GM12864 (cell line): ENCODE measurements around the gene LMO2.

ENCODE experiments used
- DNase-seq: peaks from one replicate; pipeline ENCODE4 v3.0.0-alpha.2; 2011; ENCODE audit warnings: low read depth
- H3K4me3 ChIP-seq: 2 replicates; pipeline ENCODE4 v1.5.1; 2011; ENCODE audit warnings: mild to moderate bottlenecking, low read depth, low read length, control low read depth
- CTCF ChIP-seq: IDR thresholded peaks from 2 replicates; pipeline ENCODE4 v1.5.1; 2011; ENCODE audit warnings: low read depth, mild to moderate bottlenecking, moderate library complexity, low read length, control low read depth, inconsistent platforms; ENCODE audit errors: missing control alignments

Gene LMO2

GRCh38 chr11:33881651-33882503, 10.0 kb downstream of the LMO2 start:
- no peak for DNase-seq
- TF ChIP-seq CTCF, result no peak
- H3K4me3 ChIP-seq, result no peak overlapping the region

- DNase-seq, result no peak
- no peak for TF ChIP-seq CTCF
- H3K4me3 ChIP-seq, result no peak overlapping the region
These were observed 10.9 kb downstream of the LMO2 start for GRCh38 chr11:33880979-33881378.

- no peak for DNase-seq
- TF ChIP-seq CTCF, result no peak
These were observed 12.5 kb downstream of the LMO2 start for GRCh38 chr11:33879375-33879774.

GRCh38 chr11:33877038-33877437, 14.8 kb downstream of the LMO2 start:
- no peak overlapping the region for H3K4me3 ChIP-seq
- no peak for DNase-seq
- TF ChIP-seq CTCF, result no peak

More at GRCh38 chr11:33879375-33879774, 12.5 kb downstream of the LMO2 start:
- no peak overlapping the region for H3K4me3 ChIP-seq

- no peak for DNase-seq
- TF ChIP-seq CTCF, result no peak
- H3K4me3 ChIP-seq, result no peak overlapping the region
These were observed 16.1 kb downstream of the LMO2 start for GRCh38 chr11:33875621-33876294.

- H3K4me3 ChIP-seq, result no peak overlapping the region
- DNase-seq, result no peak
- TF ChIP-seq CTCF, result no peak
These were observed 16.9 kb downstream of the LMO2 start for GRCh38 chr11:33874910-33875490.

GRCh38 chr11:33874433-33874832, 17.4 kb downstream of the LMO2 start:
- TF ChIP-seq CTCF, result no peak
- no peak overlapping the region for H3K4me3 ChIP-seq
- no peak for DNase-seq
